Measurements from ENCODE around the gene ITGAV. TPM values are rescaled to one million over a fixed set of nuclear protein-coding genes. Genes with fewer than 3 reads are reported as not detected.

The ITGAV gene
- 46.6 TPM for total RNA-seq
- long read RNA-seq, full-length matches to known transcripts = 17 of 24 reads
- long read RNA-seq, partial matches to known transcripts = 4 of 24 reads
- long read RNA-seq, other reads (novel, unspliced or antisense) = 3 of 24 reads

DNA sequence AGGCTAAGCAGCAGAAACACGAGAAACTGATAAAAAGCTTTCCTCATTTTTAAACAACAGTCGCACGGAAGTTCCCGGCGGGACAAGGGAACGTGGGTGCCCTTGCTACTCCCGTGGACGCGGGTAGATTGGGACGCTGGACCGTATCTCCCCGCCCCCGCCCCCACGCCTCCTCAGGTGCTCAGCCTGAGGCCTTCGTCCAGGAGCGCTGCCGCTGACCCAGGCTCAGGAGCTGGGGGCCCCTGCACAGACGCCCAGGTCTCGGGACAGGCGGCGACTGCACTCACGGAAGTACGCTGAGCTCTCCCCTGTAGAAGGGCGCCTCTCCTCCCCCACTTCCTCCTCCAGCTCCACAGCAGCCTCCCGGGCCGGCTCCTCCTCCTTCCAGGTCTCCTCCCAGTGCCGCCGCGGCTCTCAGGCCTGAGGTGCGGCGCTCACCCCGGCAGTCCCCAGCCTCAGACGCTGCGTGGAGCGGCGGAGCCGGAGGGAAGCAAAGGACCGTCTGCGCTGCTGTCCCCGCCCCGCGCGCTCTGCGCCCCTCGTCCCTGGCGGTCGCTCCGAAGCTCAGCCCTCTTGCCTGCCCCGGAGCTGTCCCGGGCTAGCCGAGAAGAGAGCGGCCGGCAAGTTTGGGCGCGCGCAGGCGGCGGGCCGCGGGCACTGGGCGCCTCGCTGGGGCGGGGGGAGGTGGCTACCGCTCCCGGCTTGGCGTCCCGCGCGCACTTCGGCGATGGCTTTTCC is at the start of gene ITGAV:
ITGAV (plus strand) TSS at position 445 of the 738 bp plus-strand sequence; CDS start at position 728, 283 bp downstream.
- ATAC-seq = peak; percentile 99
- Histone ChIP-seq H3K27me3 (ENCODE audit: low read depth) (no peaks in the 10 kb centered on the region), H3K36me3 (no peaks in the 10 kb centered on the region), H3K27ac (peak within 1 kb of the TSS; percentile 96), H3K4me1 (peaks cover 35% of the 10 kb centered on the region), H3K4me3 (peak within 1 kb of the TSS; percentile 84), H3K9me3 (no peaks in the 10 kb centered on the region)
- no peak for TF ChIP-seq CTCF (IDR thresholded peaks at IDR 0.05)
- intact Hi-C loops (cut with DNase I) = no loop called here
- DNase-seq = peak; percentile 97

- Histone ChIP-seq H3K9me3 (no peaks in the 10 kb centered on the region), H3K27me3 (ENCODE audit: low read depth) (no peaks in the 10 kb centered on the region), H3K27ac (no peak overlapping the region), H3K4me1 (peaks cover 2% of the 10 kb centered on the region), H3K4me3 (no peak overlapping the region), H3K36me3 (no peaks in the 10 kb centered on the region)
- ATAC-seq = no peak
- intact Hi-C loops (cut with DNase I) = no loop called here
- TF ChIP-seq CTCF (IDR thresholded peaks at IDR 0.05) = no peak
- DNase-seq = no peak
These were observed 48.9 kb upstream of the ITGAV start for GRCh38 chr2:186540941-186541340.

GRCh38 chr2:186542002-186542401 is 47.9 kb upstream of the ITGAV start:
- peaks cover 5% of the 10 kb centered on the region for H3K4me1 ChIP-seq
- no peak for TF ChIP-seq CTCF (IDR thresholded peaks at IDR 0.05)
- no peaks in the 10 kb centered on the region for H3K9me3 ChIP-seq
- ATAC-seq (peak in 1 of 2 donors; percentile 22), DNase-seq (no peak)
- H3K36me3 ChIP-seq = no peaks in the 10 kb centered on the region
- H3K27me3 ChIP-seq (ENCODE audit: low read depth) = no peaks in the 10 kb centered on the region
- no peak overlapping the region for H3K27ac ChIP-seq
- intact Hi-C loops (cut with DNase I) = no loop called here
- H3K4me3 ChIP-seq = no peak overlapping the region

- H3K4me3 ChIP-seq = no peak overlapping the region
- H3K27ac ChIP-seq = peak overlapping the region; percentile 25
- no peaks in the 10 kb centered on the region for H3K27me3 ChIP-seq (ENCODE audit: low read depth)
- no peak for TF ChIP-seq CTCF (IDR thresholded peaks at IDR 0.05)
- ATAC-seq (no peak), DNase-seq (no peak)
- H3K4me1 ChIP-seq = peaks cover 5% of the 10 kb centered on the region
- intact Hi-C loops (cut with DNase I) = no loop called here
- H3K36me3 ChIP-seq = no peaks in the 10 kb centered on the region
- no peaks in the 10 kb centered on the region for H3K9me3 ChIP-seq
These were observed 46.2 kb upstream of the ITGAV start for GRCh38 chr2:186543561-186544131.

DNA sequence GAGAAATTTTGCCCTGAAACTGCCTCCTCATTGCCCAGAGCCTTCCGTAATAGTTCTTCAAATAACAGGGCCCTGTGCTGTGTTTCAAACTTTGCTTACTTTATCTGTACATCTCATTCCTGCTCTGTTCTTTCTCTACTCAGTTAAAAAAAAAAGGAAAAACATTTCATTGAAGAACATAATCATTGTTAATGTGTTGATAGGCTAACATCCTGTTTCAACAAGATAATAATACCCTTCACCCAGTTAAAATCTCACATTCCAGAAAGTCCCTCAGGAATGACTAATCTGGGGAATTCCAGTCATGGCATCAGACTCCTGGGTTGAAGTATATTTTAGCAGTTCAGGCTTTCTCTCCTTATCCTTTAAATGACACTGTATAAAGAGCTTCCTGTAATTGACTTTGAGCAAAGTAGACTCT is 45.6 kb upstream of the ITGAV start:
- no peaks in the 10 kb centered on the region for H3K9me3 ChIP-seq
- DNase-seq (no peak), ATAC-seq (peak; percentile 70 to 93)
- H3K27me3 ChIP-seq (ENCODE audit: low read depth) = no peaks in the 10 kb centered on the region
- peak overlapping the region; percentile 25 for H3K27ac ChIP-seq
- TF ChIP-seq CTCF (IDR thresholded peaks at IDR 0.05) = no peak
- no peak overlapping the region for H3K4me3 ChIP-seq
- H3K4me1 ChIP-seq = peaks cover 5% of the 10 kb centered on the region
- no peaks in the 10 kb centered on the region for H3K36me3 ChIP-seq
- intact Hi-C loops (cut with DNase I) = no loop called here

All from lower lobe of right lung (tissue), 2 donors.